ENCODE measurements around the gene DNMBP. TPM values are rescaled to one million over a fixed set of nuclear protein-coding genes. Genes with fewer than 3 reads are reported as not detected.

The DNMBP gene
- total and polyA plus RNA-seq, 12 donors = 5.1 to 8.1 (median 7.1) TPM

GRCh38 chr10:100033766-100034418, 24.1 kb upstream of the DNMBP start:
- intact Hi-C loops (cut with DNase I) = no loop called here
- Histone ChIP-seq H3K27me3 (peaks cover 0 to 4% (median 0%) of the 10 kb centered on the region in 7 donors), H3K27ac (no peak overlapping the region), H3K9me3 (no peaks in the 10 kb centered on the region), H3K4me1 (peaks cover 0 to 14% (median 9%) of the 10 kb centered on the region in 9 donors), H3K36me3 (no peaks in the 10 kb centered on the region), H3K4me3 (no peak overlapping the region)
- DNase-seq (no peak), ATAC-seq (no peak)
- no peak for TF ChIP-seq CTCF (IDR thresholded peaks at IDR 0.05)
- 81 to 85% methylated on average over 1 of the region's 1 CpG for WGBS, 2 donors

- Histone ChIP-seq H3K4me3 (no peak overlapping the region), H3K9me3 (peaks cover 0 to 27% (median 0%) of the 10 kb centered on the region in 11 donors), H3K36me3 (no peaks in the 10 kb centered on the region), H3K27ac (no peak overlapping the region), H3K4me1 (no peaks in the 10 kb centered on the region), H3K27me3 (peaks cover 0 to 6% (median 0%) of the 10 kb centered on the region in 7 donors)
- TF ChIP-seq CTCF (IDR thresholded peaks at IDR 0.05) = no peak
- DNase-seq (no peak), ATAC-seq (no peak)
- intact Hi-C loops (cut with DNase I) = no loop called here
- WGBS, 2 donors = 91 to 94% methylated on average over 1 of the region's 1 CpG
Observed at GRCh38 chr10:100027416-100027815, 17.7 kb upstream of the DNMBP start.

- no peaks in the 10 kb centered on the region for H3K4me1 ChIP-seq
- intact Hi-C loops (cut with DNase I) = no loop called here
- TF ChIP-seq CTCF (IDR thresholded peaks at IDR 0.05) = no peak
- no peak overlapping the region for H3K27ac ChIP-seq
- peaks cover 0 to 6% (median 0%) of the 10 kb centered on the region in 7 donors for H3K27me3 ChIP-seq
- peaks cover 0 to 27% (median 0%) of the 10 kb centered on the region in 11 donors for H3K9me3 ChIP-seq
- no peak for ATAC-seq
- H3K4me3 ChIP-seq = no peak overlapping the region
- no peaks in the 10 kb centered on the region for H3K36me3 ChIP-seq
- no peak for DNase-seq
- 72% methylated on average over 5 of the region's 5 CpGs for WGBS, 2 donors
Observed at GRCh38 chr10:100025576-100025975, 15.8 kb upstream of the DNMBP start.

GRCh38 chr10:100024748-100025147, 15.0 kb upstream of the DNMBP start:
- H3K4me3 ChIP-seq = no peak overlapping the region
- DNase-seq (no peak), ATAC-seq (no peak)
- 86 to 89% methylated on average over 11 of the region's 11 CpGs for WGBS, 2 donors
- H3K27me3 ChIP-seq = peaks cover 0 to 6% (median 0%) of the 10 kb centered on the region in 7 donors
- no peak overlapping the region for H3K27ac ChIP-seq
- no peak for TF ChIP-seq CTCF (IDR thresholded peaks at IDR 0.05)
- no peaks in the 10 kb centered on the region for H3K36me3 ChIP-seq
- intact Hi-C loops (cut with DNase I) = no loop called here
- H3K9me3 ChIP-seq = peaks cover 0 to 27% (median 0%) of the 10 kb centered on the region in 11 donors
- no peaks in the 10 kb centered on the region for H3K4me1 ChIP-seq
